ENCODE results near the gene ZBTB5. TPM values are rescaled to one million over a fixed set of nuclear protein-coding genes. Genes with fewer than 3 reads are reported as not detected.
"Not testable (repeated sequence)": the region's sequence is repeated elsewhere in the genome, so short reads cannot be mapped to it uniquely, and the experiment has no call there.

The ZBTB5 gene
- polyA plus RNA-seq, 2 of the 4 experiments (the other 2 are of a cell fraction) = 12.4 to 18.1 TPM

GRCh38 chr9:37465249-37466036 is at the start of gene ZBTB5 (continued):
- TF ChIP-seq HOXB5 (CRISPR knock-in tag; IDR thresholded peaks at IDR 0.05) (no peak), MAZ (IDR thresholded peaks at IDR 0.05; ENCODE audit: borderline replicate concordance, low read depth, low read length) (no peak; the same call in 1 of the 2 replicates), SREBF2 (IDR thresholded peaks at IDR 0.05) (no peak; the same call in 1 of the 2 replicates), CTCF (IDR thresholded peaks at IDR 0.05) (no peak), RNF2 (IDR thresholded peaks at IDR 0.05; ENCODE audit: borderline replicate concordance, low read depth) (no peak), HOXA7 (CRISPR knock-in tag; IDR thresholded peaks at IDR 0.05) (no peak), HOXB13 (CRISPR knock-in tag; IDR thresholded peaks at IDR 0.05; ENCODE audit: low read depth) (no peak), JUN (IDR thresholded peaks at IDR 0.05) (peak in 1 of 2 experiments; percentile 83; a peak in 3 of 5 replicates), EHMT2 (IDR thresholded peaks at IDR 0.05; ENCODE audit: low read depth) (no peak), FOSL2 (IDR thresholded peaks at IDR 0.05) (no peak), FOSL2 (CRISPR knock-in tag; IDR thresholded peaks at IDR 0.05) (no peak), PBX3 (IDR thresholded peaks at IDR 0.05) (peak; percentile 48; the same call in 1 of the 2 replicates), EP300 (IDR thresholded peaks at IDR 0.05) (no peak), ZFP36 (IDR thresholded peaks at IDR 0.05; ENCODE audit: borderline replicate concordance, partially characterized antibody) (no peak), GATA3 (IDR thresholded peaks at IDR 0.05; ENCODE audit: borderline replicate concordance) (no peak), ESRRA (IDR thresholded peaks at IDR 0.05; ENCODE audit: borderline replicate concordance, low read length) (no peak), E2F6 (IDR thresholded peaks at IDR 0.05; ENCODE audit: borderline replicate concordance, low read depth) (peak; percentile 71)

- TF ChIP-seq USF2 (IDR thresholded peaks at IDR 0.05) (no peak), HOXB13 (CRISPR knock-in tag; IDR thresholded peaks at IDR 0.05; ENCODE audit: low read depth) (no peak), SMC3 (IDR thresholded peaks at IDR 0.05) (no peak), EP300 (IDR thresholded peaks at IDR 0.05) (no peak), HOXB5 (CRISPR knock-in tag; IDR thresholded peaks at IDR 0.05) (no peak), ZC3H11A (IDR thresholded peaks at IDR 0.05) (no peak), MAFK (IDR thresholded peaks at IDR 0.05; ENCODE audit: partially characterized antibody) (no peak), PBX3 (IDR thresholded peaks at IDR 0.05) (no peak), POLR2A (IDR thresholded peaks at IDR 0.05; ENCODE audit: low read length) (no peak), CTCF (IDR thresholded peaks at IDR 0.05) (no peak), MYC (IDR thresholded peaks at IDR 0.05; ENCODE audit: borderline replicate concordance, low read length) (no peak), PHF8 (IDR thresholded peaks at IDR 0.05; ENCODE audit: borderline replicate concordance, low read depth) (no peak), HEYL (CRISPR knock-in tag; IDR thresholded peaks at IDR 0.05) (no peak), ZSCAN20 (CRISPR knock-in tag; IDR thresholded peaks at IDR 0.05) (no peak)
- no peak overlapping the region for H3K4me2 ChIP-seq
- CTCF ChIA-PET = interaction anchor here (0.9 kb wide), 1 partner anchor 716 kb away, joined by 3 read pairs; no protein-coding TSS in a partner anchor
- no peak for FAIRE-seq
- POLR2A ChIA-PET = no interaction called here
- no peak overlapping the region for H3K4me3 ChIP-seq
- no peak overlapping the region for H3K27ac ChIP-seq
- ATAC-seq = no peak
- WGBS (ENCODE audit: missing lambda C conversion rate) = 85% methylated on average over 7 of the region's 7 CpGs
- H3K9me3 ChIP-seq = no peaks in the 10 kb centered on the region
- H3K4me1 ChIP-seq = no peaks in the 10 kb centered on the region
- no peak for DNase-seq (ENCODE audit: low read depth in 1 of 2, low spot score in 1 of 2)
Measured at GRCh38 chr9:37514999-37515398, 49.7 kb upstream of the ZBTB5 start.

GRCh38 chr9:37514415-37514814 is 49.2 kb upstream of the ZBTB5 start:
- CTCF ChIA-PET; ATAC-seq; FAIRE-seq; POLR2A ChIA-PET; DNase-seq (ENCODE audit: low read depth in 1 of 2, low spot score in 1 of 2); H3K4me3 ChIP-seq; H3K27ac ChIP-seq; H3K4me2 ChIP-seq; H3K9me3 ChIP-seq; H3K4me1 ChIP-seq: not testable (repeated sequence)
- WGBS (ENCODE audit: missing lambda C conversion rate) = 93% methylated on average over 10 of the region's 10 CpGs

All from A549 (cell line).